ENCODE results near the gene QRFP. TPM values are rescaled to one million over a fixed set of nuclear protein-coding genes. Genes with fewer than 3 reads are reported as not detected.
"Not testable (repeated sequence)": the region's sequence is repeated elsewhere in the genome, so short reads cannot be mapped to it uniquely, and the experiment has no call there.

QRFP gene
- total and polyA plus RNA-seq, 11 donors, result not detected

- Histone ChIP-seq H3K27ac (no peak overlapping the region), H3K27me3 (peaks cover 0 to 11% (median 0%) of the 10 kb centered on the region in 9 donors), H3K4me3 (no peak overlapping the region), H3K9me3 (no peaks in the 10 kb centered on the region), H3K36me3 (no peaks in the 10 kb centered on the region), H3K4me1 (no peaks in the 10 kb centered on the region)
- WGBS, 4 donors, result 86 to 91% (median 90%) methylated on average over 17 to 26 of the region's 26 CpGs
- intact Hi-C loops (cut with DNase I), result no loop called here
- no peak for DNase-seq
- TF ChIP-seq POLR2A (IDR thresholded peaks at IDR 0.05) (no peak), CTCF (IDR thresholded peaks at IDR 0.05) (no peak)
- no peak for ATAC-seq
These were observed 14.8 kb upstream of the QRFP start for GRCh38 chr9:130911254-130912049.

- 53 to 70% (median 58%) methylated on average over 1 of the region's 1 CpG for WGBS, 4 donors
- H3K36me3 ChIP-seq; DNase-seq; H3K4me3 ChIP-seq; H3K27ac ChIP-seq; H3K9me3 ChIP-seq; H3K4me1 ChIP-seq; intact Hi-C loops (cut with DNase I); ATAC-seq: not testable (repeated sequence)
- peaks cover 0 to 11% (median 0%) of the 10 kb centered on the region in 9 donors for H3K27me3 ChIP-seq
These were observed 14.1 kb upstream of the QRFP start for GRCh38 chr9:130910670-130911069.

DNA sequence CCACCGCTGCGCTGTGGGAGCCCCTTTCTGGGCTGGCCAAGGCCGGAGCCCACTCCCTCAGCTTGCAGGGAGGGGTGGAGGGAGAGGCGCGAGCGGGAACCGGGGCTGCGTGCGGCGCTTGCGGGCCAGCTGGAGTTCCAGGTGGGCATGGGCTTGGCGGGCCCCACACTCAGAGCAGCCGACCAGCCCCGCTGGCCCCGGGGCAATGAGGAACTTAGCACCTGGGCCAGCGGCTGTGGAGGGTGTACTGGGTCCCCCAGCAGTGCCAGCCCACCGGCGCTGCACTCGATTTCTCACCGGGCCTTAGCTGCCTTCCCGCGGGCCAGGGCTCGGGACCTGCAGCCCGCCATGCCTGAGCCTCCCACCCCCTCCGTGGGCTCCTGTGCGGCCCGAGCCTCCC, 13.4 kb upstream of the QRFP start:
- H3K4me3 ChIP-seq; H3K4me1 ChIP-seq; DNase-seq; ATAC-seq; H3K27ac ChIP-seq; intact Hi-C loops (cut with DNase I); H3K9me3 ChIP-seq; H3K36me3 ChIP-seq: not testable (repeated sequence)
- H3K27me3 ChIP-seq, result peaks cover 0 to 17% (median 0%) of the 10 kb centered on the region in 9 donors
- WGBS, 4 donors, result 89 to 97% (median 94%) methylated on average over 18 to 27 of the region's 27 CpGs

DNA sequence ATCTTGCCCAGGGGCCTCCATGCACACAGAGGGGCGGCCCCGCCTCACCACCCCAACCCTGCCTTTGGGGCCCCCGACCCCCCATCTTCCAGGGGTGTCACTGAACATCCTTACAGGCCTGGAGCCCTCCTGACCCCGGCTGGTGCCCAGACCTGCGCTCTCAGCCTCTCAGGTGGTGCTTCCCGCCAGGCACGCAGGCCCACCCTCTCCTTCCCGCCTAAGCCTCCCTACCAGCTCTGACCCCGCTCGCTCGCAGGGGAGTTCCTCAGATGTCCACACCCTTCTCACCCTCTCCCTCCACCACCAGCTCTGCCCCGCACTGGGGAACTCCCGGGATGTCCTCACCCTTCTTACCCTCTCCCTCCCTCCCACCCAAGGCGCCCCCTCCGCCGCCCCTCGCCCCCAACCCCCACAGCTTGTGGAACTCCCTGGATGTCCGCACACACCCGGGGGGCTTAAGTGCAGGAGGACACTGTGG, 12.3 kb upstream of the QRFP start:
- no peak overlapping the region for H3K27ac ChIP-seq
- DNase-seq (no peak), ATAC-seq (peak in 1 of 4 donors; percentile 11)
- H3K36me3 ChIP-seq, result no peaks in the 10 kb centered on the region
- 86 to 89% (median 88%) methylated on average over 19 of the region's 19 CpGs for WGBS, 4 donors
- H3K4me1 ChIP-seq, result no peaks in the 10 kb centered on the region
- H3K27me3 ChIP-seq, result peaks cover 0 to 15% (median 0%) of the 10 kb centered on the region in 9 donors
- no peak for TF ChIP-seq POLR2A (IDR thresholded peaks at IDR 0.05)
- no peak for TF ChIP-seq CTCF (IDR thresholded peaks at IDR 0.05)
- no peaks in the 10 kb centered on the region for H3K9me3 ChIP-seq
- no peak overlapping the region for H3K4me3 ChIP-seq
- intact Hi-C loops (cut with DNase I), result no loop called here

DNA sequence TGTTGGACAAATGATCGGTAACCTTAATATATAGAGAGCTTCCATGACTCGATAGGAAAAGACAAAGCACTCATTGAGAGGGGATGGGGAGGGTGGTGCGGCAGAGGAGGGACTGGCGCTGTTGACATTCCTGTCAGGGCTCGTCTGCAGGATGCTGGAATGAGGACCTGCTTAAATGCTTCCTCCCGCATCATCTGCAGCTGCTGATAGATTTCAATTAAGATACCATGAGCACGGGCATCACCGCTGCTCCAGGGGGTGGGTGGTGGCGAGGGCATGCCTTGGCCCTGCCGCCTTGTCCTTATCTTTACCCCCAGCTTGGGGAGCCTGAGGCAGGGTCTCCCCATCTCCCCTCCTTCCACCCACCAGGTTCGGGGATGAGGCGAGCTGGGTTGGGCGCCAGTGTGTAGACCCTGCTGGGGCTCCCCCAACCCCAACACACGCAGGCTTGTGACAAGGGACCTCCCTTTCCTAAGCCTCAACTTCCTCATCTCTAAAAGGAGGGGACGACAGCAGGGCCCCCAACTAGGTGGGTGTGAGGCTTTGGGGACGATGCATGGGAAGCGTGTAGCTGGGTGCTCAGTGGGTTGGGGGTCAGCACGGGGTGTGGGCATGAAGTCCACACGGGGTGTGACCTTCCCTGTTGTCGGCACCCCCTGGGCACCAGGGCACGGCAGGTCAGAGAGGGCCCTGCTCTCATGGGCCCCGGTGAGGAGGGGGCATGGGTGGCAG, 11.7 kb upstream of the QRFP start:
- 65 to 74% (median 70%) methylated on average over 21 to 22 of the region's 22 CpGs for WGBS, 4 donors
- peak in 1 of 4 donors; percentile 14 for ATAC-seq
- TF ChIP-seq CTCF (IDR thresholded peaks at IDR 0.05), result no peak
- no peak for TF ChIP-seq POLR2A (IDR thresholded peaks at IDR 0.05)
- H3K36me3 ChIP-seq, result no peaks in the 10 kb centered on the region
- H3K4me3 ChIP-seq, result no peak overlapping the region
- peaks cover 0 to 12% (median 0%) of the 10 kb centered on the region in 9 donors for H3K27me3 ChIP-seq
- H3K27ac ChIP-seq, result no peak overlapping the region
- no peaks in the 10 kb centered on the region for H3K9me3 ChIP-seq
- no peaks in the 10 kb centered on the region for H3K4me1 ChIP-seq
- intact Hi-C loops (cut with DNase I), result no loop called here
- DNase-seq, result no peak
